ENCODE results near the gene HIPK3.
A peak's percentile ranks its signal among the peaks of the same experiment; 100 is the strongest.
"Not testable (repeated sequence)": the region's sequence is repeated elsewhere in the genome, so short reads cannot be mapped to it uniquely, and the experiment has no call there.

HIPK3 gene

DNA sequence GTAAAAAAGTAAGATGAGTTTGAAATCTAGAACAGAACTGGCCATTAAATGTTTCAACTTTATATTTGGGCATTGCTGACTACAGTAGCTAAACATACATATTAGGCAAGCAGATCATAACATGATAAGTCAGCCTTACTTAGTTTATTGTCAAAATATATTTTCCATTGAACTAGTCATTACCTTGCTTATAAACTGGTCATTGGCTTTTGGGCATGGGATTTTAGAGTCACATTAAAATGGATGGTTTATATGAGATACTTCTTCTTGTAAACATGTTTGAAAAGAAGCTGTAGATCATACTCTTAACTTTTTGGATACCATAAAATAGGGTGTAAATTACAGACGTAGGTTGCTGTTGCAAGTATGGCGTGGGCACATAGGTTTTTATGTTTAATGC, 2.7 kb downstream of the HIPK3 start:
- DNase-seq: no peak

- not testable (repeated sequence) for DNase-seq
These were observed 4.2 kb downstream of the HIPK3 start for GRCh38 chr11:33261350-33261749.

DNA sequence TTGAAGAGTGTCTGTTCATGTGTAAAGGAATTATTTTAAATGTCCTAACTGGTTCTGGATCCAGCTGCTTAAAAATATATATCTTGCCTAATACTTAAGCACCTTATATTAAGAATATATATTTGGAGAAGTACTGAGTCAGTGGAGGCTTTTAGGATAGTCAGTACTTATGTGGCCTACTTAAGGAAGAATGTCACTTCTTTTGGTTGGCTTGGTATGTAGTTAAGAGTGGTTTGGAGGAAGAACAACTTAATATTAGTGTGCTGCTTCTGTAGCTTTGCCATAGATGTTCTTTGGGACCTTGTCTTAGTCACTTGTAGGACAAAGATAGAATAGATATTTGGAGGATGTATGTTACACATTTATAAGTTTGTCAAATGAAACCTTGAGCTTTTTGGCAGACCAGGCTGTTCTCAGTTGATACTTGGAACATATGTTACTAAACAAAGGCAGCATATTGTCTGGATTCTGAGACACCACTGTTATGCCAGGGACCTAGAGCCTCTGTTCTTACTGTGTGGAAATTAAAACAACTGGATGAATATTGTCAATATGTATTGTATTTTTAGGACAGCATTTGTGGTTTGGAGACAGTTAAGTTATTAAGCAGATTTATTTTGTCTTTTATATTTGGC, 4.9 kb downstream of the HIPK3 start:
- peak in 1 of 2 experiments; percentile 19 for DNase-seq

DNA sequence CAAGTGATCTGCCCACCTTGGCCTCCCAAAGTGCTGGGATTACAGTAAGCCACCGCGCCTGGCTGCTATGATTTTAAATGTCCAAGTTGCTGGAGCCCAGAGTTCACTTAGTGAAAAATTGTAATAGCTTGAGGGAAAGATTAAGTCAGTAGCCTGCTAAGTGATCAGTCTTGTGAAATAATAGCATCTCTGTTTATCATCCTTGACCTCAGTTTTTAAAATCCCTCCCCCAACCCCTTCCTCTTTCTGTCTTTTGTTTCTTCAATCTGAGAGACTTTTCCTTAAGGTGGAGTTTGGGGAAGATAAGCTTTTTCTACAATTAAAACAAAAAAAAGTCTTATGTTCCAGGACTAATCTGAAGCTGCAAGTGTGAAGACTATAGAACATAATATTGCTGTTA, 6.4 kb downstream of the HIPK3 start:
- no peak for DNase-seq

DNA sequence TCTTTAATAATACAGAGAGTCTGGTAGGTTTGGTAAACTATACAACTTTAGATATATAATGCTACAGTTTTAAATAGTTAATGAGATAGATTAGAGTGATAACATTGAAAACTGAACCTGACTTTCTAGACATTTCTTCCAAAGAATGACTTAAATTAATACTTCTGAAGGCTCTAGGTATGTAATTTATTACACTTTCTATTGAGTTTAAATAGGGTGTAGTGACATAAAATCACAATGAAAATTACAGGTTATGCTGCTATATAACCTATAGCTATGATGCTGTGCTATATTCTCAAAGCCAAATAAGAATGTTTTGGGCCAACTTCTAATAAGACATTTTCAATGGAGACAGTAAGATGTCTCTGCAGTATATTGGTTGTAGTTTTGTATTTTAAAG, 7.7 kb downstream of the HIPK3 start:
- DNase-seq: no peak

- no peak for DNase-seq
These were observed 9.4 kb downstream of the HIPK3 start for GRCh38 chr11:33266393-33267215.

DNA sequence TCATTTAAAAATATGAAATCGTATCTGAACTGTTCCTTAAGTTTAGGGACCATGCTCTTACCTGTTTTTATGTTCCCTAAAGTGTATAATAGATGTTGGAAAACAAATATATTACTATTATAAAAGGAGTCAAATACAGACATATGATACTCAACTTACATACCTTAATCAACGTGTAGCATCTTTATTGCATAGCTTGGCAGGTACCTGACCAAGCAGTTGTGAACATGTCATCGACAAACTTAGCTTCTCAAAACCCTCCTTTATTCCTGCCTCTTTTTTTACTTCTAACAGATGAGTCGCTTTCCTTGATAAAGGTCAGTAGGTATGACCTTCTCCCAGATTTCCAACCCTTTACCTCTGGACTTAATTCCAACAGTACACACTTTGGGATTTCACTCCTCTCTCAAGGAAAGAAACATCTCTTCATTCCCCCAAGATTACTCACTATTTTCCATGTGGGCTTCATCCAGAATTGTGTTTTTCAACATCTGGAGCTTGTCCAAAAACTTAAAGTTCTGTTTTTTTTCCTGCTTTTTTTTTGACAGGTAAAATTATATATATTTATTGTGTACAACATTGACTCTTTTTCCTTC, 11.9 kb downstream of the HIPK3 start:
- no peak for DNase-seq

- no peak for DNase-seq
These were observed 12.6 kb downstream of the HIPK3 start for GRCh38 chr11:33269822-33270221.

GRCh38 chr11:33271059-33271458, 13.9 kb downstream of the HIPK3 start:
- no peak for DNase-seq

GRCh38 chr11:33272338-33273107, 15.3 kb downstream of the HIPK3 start:
- DNase-seq: no peak

- no peak for DNase-seq
These were observed 16.5 kb downstream of the HIPK3 start for GRCh38 chr11:33273656-33274055.

GRCh38 chr11:33280411-33280810, 23.2 kb downstream of the HIPK3 start:
- DNase-seq: no peak

- no peak for DNase-seq
These were observed 24.6 kb downstream of the HIPK3 start for GRCh38 chr11:33281758-33282157.

GRCh38 chr11:33284818-33285217, 27.6 kb downstream of the HIPK3 start:
- DNase-seq: no peak

- DNase-seq: no peak
These were observed 33.1 kb downstream of the HIPK3 start for GRCh38 chr11:33290319-33290718.

- DNase-seq: no peak
These were observed 34.0 kb downstream of the HIPK3 start for GRCh38 chr11:33291004-33291777.

DNA sequence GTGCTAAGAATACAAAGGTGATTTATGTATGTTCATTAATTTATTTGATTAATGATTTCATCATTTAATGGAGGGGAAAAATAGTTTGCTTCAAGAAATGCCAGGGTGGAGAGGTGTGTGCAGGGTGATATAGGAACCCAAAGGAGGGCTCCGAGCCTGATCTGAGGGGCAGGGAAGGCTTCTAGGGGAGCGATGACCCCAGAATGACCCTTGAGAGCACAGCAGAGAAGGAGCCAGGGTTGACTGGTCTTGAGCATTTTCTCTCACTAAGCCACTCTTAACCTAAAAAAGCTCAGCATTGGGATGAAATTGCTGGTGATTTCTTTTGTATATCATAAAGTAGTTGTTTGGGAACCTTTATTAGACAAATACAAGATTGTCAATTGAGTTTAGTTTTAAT, 35.1 kb downstream of the HIPK3 start:
- DNase-seq: no peak

- no peak for DNase-seq
These were observed 37.0 kb downstream of the HIPK3 start for GRCh38 chr11:33294224-33294623.

DNA sequence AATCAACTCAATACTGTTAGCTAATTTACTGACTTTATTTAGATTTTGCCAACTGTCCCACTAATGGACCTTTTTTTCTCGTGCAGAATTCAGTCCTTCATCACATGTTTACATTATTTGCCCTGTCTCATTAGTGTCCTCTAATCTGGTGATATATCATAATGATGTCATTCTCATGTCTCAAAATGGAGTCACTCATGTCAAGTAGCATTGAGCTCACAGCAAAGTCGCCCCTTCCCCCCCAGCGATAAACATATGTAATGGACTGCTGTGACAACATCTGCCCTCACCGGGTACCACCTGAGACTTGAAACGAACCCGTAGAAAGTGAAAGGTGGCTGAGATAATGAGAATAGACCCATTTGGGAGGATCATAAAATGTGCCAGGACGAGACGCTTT, 37.6 kb downstream of the HIPK3 start:
- no peak for DNase-seq

GRCh38 chr11:33296695-33297094, 39.5 kb downstream of the HIPK3 start:
- no peak for DNase-seq

- peak in 1 of 2 experiments; percentile 9 for DNase-seq
These were observed 46.4 kb downstream of the HIPK3 start for GRCh38 chr11:33303541-33303940.

GRCh38 chr11:33306821-33307220, 49.6 kb downstream of the HIPK3 start:
- not testable (repeated sequence) for DNase-seq

DNA sequence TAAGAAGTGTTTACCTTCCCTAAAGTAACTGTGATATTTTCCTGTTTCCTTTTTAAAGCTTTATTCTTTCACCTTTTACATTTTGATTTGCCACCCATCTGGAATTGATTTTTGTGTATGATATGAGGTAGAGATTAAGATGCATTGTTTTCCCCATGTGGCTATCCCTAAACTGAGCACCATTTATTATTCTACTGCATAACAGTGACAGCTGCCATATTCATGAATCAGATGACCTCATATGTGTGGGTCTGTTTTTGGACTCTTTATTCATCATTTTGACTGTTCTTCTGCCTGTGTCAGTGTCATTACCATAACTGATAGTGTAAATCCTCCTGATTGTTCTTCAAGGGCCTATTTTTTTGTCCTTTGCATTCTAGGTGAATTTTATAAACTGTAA, 50.8 kb downstream of the HIPK3 start:
- DNase-seq: peak in 1 of 2 experiments; percentile 5

All from NCI-H446 (cell line).